ENCODE results near the gene ERAP2.

GRCh38 chr5:96911139-96911538, 34.8 kb downstream of the ERAP2 start:
- TF ChIP-seq CTCF (conservative IDR thresholded peaks at IDR 0.05 in 1 of 2, IDR thresholded peaks at IDR 0.05 in 1 of 2; ENCODE audit: extremely low read depth in 1 of 2, insufficient read depth in 1 of 2, low read depth in 1 of 2, low read length in 2 of 2) (no peak), EZH2 (IDR thresholded peaks at IDR 0.05; ENCODE audit: borderline replicate concordance, low read length) (no peak)

Data from mammary epithelial cell (primary cell).